HFFc6 (cell line): ENCODE data around the gene DTX1. TPM values are rescaled to one million over a fixed set of nuclear protein-coding genes. Genes with fewer than 3 reads are reported as not detected.

ENCODE experiments used
- DNase-seq: peaks from one replicate; pipeline ENCODE4 v3.0.0-alpha.2; 2018
- H3K27ac Mint-ChIP-seq: 2 replicates; pipeline ENCODE4 v1.8.0; 2020; ENCODE audit warnings: mild to moderate bottlenecking, mixed read lengths
- H3K27me3 Mint-ChIP-seq: 2 replicates; pipeline ENCODE4 v1.8.0; 2021; ENCODE audit warnings: mild to moderate bottlenecking, moderate library complexity, mixed read lengths; ENCODE audit not compliant: insufficient read depth
- H3K36me3 Mint-ChIP-seq: 2 replicates; pipeline ENCODE4 v1.8.0; 2021; ENCODE audit warnings: low read depth, mixed read lengths
- H3K4me1 Mint-ChIP-seq: 2 replicates; pipeline ENCODE4 v1.8.0; 2020; ENCODE audit warnings: low read depth, mixed read lengths
- H3K4me3 Mint-ChIP-seq: 2 replicates; pipeline ENCODE4 v1.8.0; 2020; ENCODE audit warnings: mild to moderate bottlenecking, moderate library complexity, mixed read lengths
- H3K9me3 Mint-ChIP-seq: 2 replicates; pipeline ENCODE4 v1.8.0; 2020; ENCODE audit warnings: mild to moderate bottlenecking, mixed read lengths
- CTCF ChIP-seq: fragments of 200-600 bp; sonication (generic); IDR thresholded peaks from 2 replicates; pipeline ENCODE4 v1.5.0; 2021; ENCODE audit warnings: antibody characterized with exemption, mild to moderate bottlenecking
- total RNA-seq, 6 experiments: library from RNA; stranded (reverse); fragmentation: NEBNext Ultra II Directional; extraction: Animal tissue kit (Norgen Biotek cat#: 25700); gene quantifications; 2 replicates in 1 of 6; 3 replicates in 5 of 6; pipeline ENCODE4 v1.2.3, GENCODE V29; 2021

The DTX1 gene
- total RNA-seq, 6 experiments from 2014 or later: not detected

DNA sequence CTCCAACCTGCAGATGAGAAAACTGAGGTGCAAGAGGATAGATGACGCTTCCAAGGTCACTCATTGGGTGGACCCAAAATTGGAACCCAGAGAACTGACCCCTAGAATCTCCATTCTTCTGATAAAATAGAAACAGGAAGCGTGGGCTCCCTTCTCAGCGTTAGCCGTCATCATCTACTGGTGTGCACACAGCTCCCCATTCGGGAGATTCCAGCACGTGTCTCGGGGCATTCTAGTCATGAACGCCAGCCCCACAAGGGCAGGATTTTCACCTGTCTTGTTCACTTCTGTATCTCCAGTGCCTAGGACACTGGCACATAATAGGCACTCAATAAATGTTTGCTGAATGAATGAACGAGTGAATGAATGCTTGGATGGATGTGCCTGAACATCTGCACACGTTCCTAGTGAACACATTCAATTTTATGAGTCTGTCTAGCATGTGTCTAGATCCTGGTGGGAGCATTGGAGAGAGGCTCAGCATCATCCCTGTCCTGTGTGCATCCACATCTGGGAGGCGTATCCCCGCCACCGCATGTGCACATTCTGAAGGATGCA is 48.5 kb downstream of the DTX1 start:
- DNase-seq: no peak
- Mint-ChIP-seq H3K36me3 (no peaks in the 10 kb centered on the region), H3K4me3 (no peak overlapping the region), H3K4me1 (no peaks in the 10 kb centered on the region), H3K27ac (no peak overlapping the region), H3K9me3 (no peaks in the 10 kb centered on the region), H3K27me3 (peaks cover 23% of the 10 kb centered on the region)
- no peak for TF ChIP-seq CTCF

DNA sequence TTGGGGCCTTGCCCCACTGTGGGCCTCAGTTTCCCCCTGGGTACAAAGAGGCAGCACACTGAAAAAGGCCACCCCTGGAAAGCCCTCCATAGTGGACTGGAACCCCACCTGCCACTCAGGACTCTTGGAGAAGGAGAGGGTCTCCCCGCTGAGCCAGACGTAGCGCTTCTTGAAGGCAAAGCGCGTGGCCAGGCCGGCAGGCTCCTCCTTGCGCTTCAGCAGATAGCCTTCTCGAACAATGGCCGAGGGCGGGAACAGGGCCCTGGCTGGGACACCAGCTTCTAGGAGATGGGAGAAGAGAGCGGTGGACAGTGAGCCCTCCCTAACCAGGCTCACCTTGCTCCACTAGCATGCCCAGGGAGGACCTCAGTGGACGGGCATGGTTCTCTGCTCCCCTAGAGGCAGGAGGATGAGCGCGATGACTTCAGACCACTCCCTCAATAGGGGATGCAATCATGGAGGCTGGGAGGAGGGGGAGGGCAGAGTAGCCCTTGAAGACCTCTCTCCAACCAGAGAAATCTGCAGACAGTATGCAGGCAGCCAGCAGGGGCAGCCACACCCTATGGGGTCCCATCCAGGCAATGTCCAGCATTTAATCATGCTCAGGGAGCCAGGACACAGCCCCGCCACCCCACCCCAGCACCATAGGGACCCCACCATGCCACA is 49.2 kb downstream of the DTX1 start:
- Mint-ChIP-seq H3K4me1 (no peaks in the 10 kb centered on the region), H3K9me3 (no peaks in the 10 kb centered on the region), H3K27me3 (peaks cover 29% of the 10 kb centered on the region), H3K36me3 (no peaks in the 10 kb centered on the region), H3K4me3 (no peak overlapping the region), H3K27ac (no peak overlapping the region)
- no peak for TF ChIP-seq CTCF
- DNase-seq: no peak

GRCh38 chr12:113106361-113106760 is 49.8 kb downstream of the DTX1 start:
- no peak for DNase-seq
- H3K4me1 Mint-ChIP-seq: no peaks in the 10 kb centered on the region
- TF ChIP-seq CTCF: no peak
- peaks cover 35% of the 10 kb centered on the region for H3K27me3 Mint-ChIP-seq
- no peak overlapping the region for H3K4me3 Mint-ChIP-seq
- H3K9me3 Mint-ChIP-seq: no peaks in the 10 kb centered on the region
- no peaks in the 10 kb centered on the region for H3K36me3 Mint-ChIP-seq
- H3K27ac Mint-ChIP-seq: no peak overlapping the region

- Mint-ChIP-seq H3K4me1 (no peaks in the 10 kb centered on the region), H3K4me3 (no peak overlapping the region), H3K27me3 (peaks cover 43% of the 10 kb centered on the region), H3K36me3 (no peaks in the 10 kb centered on the region), H3K27ac (no peak overlapping the region), H3K9me3 (no peaks in the 10 kb centered on the region)
- no peak for TF ChIP-seq CTCF
- DNase-seq: no peak
These were observed 51.8 kb downstream of the DTX1 start for GRCh38 chr12:113108308-113108707.

DNA sequence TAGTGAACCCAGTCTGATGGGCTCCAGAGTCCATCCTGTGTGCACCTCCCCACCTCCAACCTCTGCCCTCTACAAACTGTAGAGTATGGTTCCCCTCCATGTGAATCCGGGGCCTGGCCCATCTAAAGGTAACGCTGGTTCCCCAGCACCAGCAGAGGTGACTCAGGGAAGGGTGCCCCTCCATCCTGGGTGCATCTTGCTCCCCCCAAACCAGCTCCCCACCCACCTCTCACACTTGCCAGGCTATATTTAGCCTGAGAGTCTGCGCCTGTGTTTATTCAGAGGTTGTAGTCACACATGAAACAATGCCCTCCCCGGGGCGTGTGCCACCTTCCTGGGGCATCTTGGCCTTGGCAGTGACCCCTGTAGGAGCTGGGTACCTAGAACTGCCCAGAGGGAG is 52.8 kb downstream of the DTX1 start:
- H3K36me3 Mint-ChIP-seq: no peaks in the 10 kb centered on the region

More for the DNA sequence above, 52.8 kb downstream of the DTX1 start:
- TF ChIP-seq CTCF: no peak
- Mint-ChIP-seq H3K27ac (no peak overlapping the region), H3K9me3 (no peaks in the 10 kb centered on the region), H3K4me3 (no peak overlapping the region), H3K27me3 (peaks cover 45% of the 10 kb centered on the region), H3K4me1 (no peaks in the 10 kb centered on the region)
- no peak for DNase-seq
